ENCODE data around the gene SLC35F4. TPM values are rescaled to one million over a fixed set of nuclear protein-coding genes. Genes with fewer than 3 reads are reported as not detected.

Gene SLC35F4
- total and polyA plus RNA-seq, 2 donors from 2014 or later = 0.30 TPM; not detected in 1

DNA sequence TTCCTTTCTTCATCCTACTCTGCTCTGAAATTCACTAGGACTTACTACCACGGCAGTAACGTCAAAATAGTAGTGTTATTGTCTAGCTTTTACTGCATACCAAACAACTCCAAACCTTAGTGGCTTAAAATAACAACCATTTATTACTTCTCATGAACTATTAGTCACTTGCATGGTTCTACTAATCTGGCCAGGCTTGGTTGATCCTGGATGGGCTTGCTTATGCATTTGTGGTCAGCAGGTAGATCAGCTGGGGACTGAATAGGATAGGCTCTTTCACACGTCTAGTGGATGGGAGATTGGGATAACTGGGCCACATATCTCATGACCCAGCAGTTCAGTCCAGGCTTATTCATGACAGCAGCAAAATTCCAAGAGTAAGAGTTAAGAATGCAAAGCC, 9.4 kb upstream of the SLC35F4 start:
- no peaks in the 10 kb centered on the region for H3K36me3 ChIP-seq (ENCODE audit: control insufficient read depth in 2 of 3, insufficient read depth in 3 of 3, low read length in 3 of 3)
- no peak overlapping the region for H3K9ac ChIP-seq (ENCODE audit: low read length in 3 of 3)
- FAIRE-seq (no peak), DNase-seq (no peak)
- H3K4me1 ChIP-seq (ENCODE audit: control insufficient read depth in 2 of 3, insufficient read depth in 2 of 3, low read depth in 1 of 3, low read length in 3 of 3) = no peaks in the 10 kb centered on the region
- TF ChIP-seq, protein P1, sequence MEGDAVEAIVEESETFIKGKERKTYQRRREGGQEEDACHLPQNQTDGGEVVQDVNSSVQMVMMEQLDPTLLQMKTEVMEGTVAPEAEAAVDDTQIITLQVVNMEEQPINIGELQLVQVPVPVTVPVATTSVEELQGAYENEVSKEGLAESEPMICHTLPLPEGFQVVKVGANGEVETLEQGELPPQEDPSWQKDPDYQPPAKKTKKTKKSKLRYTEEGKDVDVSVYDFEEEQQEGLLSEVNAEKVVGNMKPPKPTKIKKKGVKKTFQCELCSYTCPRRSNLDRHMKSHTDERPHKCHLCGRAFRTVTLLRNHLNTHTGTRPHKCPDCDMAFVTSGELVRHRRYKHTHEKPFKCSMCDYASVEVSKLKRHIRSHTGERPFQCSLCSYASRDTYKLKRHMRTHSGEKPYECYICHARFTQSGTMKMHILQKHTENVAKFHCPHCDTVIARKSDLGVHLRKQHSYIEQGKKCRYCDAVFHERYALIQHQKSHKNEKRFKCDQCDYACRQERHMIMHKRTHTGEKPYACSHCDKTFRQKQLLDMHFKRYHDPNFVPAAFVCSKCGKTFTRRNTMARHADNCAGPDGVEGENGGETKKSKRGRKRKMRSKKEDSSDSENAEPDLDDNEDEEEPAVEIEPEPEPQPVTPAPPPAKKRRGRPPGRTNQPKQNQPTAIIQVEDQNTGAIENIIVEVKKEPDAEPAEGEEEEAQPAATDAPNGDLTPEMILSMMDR (IDR thresholded peaks at IDR 0.05; ENCODE audit: borderline replicate concordance, extremely low read depth, insufficient read depth) = no peak
- no peak overlapping the region for H3K4me3 ChIP-seq (ENCODE audit: low read length in 3 of 3)
- peaks cover 0 to 3% (median 3%) of the 10 kb centered on the region in 3 donors for H3K9me3 ChIP-seq (ENCODE audit: control insufficient read depth in 2 of 3, insufficient read depth in 1 of 3, low read length in 3 of 3)
- H3K27ac ChIP-seq (ENCODE audit: low read depth in 2 of 2, low read length in 2 of 2) = no peak overlapping the region
- H3K27me3 ChIP-seq (ENCODE audit: control insufficient read depth, insufficient read depth, low read length) = no peaks in the 10 kb centered on the region
- intact Hi-C loops (cut with DNase I) = no loop called here

DNA sequence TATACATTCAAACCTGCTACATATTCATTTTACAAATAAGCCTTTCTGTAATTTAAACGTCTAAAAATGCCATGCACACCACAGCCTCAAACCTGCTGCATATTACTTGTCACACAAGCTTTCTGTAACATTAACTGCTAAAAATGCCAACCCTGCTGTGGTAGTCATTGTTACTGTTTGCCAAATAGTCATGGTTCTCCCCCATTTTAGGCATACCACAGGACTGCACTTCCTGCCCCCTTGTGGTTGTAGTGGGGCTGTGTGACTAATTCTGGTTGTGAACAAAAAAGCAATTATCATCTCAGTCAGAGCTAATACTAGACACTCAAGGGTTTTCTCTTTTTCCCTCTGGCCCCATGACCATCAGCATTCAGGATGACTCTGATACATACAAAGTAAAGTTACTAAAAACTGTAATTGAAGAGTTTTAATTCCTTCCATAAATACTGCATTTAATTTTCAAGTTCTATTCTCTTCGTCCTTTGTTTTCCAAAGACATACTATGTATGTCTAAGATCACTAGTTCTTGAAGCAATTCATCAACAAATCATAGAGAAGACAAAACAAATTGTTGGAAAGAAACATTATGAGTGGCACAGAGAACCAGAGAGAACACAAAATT, 5.7 kb upstream of the SLC35F4 start:
- H3K27me3 ChIP-seq (ENCODE audit: control insufficient read depth, insufficient read depth, low read length) = no peaks in the 10 kb centered on the region
- H3K36me3 ChIP-seq (ENCODE audit: control insufficient read depth in 2 of 3, insufficient read depth in 3 of 3, low read length in 3 of 3) = no peaks in the 10 kb centered on the region
- no peak overlapping the region for H3K4me3 ChIP-seq (ENCODE audit: low read length in 3 of 3)
- FAIRE-seq = no peak
- H3K9ac ChIP-seq (ENCODE audit: low read length in 3 of 3) = no peak overlapping the region
- intact Hi-C loops (cut with DNase I) = no loop called here
- no peak overlapping the region for H3K27ac ChIP-seq (ENCODE audit: low read depth in 2 of 2, low read length in 2 of 2)
- DNase-seq = peak in 3 of 5 donors; percentile 41 to 73 (median 54)
- H3K9me3 ChIP-seq (ENCODE audit: control insufficient read depth in 2 of 3, insufficient read depth in 1 of 3, low read length in 3 of 3) = no peaks in the 10 kb centered on the region
- TF ChIP-seq, protein P1 (IDR thresholded peaks at IDR 0.05; ENCODE audit: borderline replicate concordance, extremely low read depth, insufficient read depth) = peak; percentile 45
- no peaks in the 10 kb centered on the region for H3K4me1 ChIP-seq (ENCODE audit: control insufficient read depth in 2 of 3, insufficient read depth in 2 of 3, low read depth in 1 of 3, low read length in 3 of 3)

DNA sequence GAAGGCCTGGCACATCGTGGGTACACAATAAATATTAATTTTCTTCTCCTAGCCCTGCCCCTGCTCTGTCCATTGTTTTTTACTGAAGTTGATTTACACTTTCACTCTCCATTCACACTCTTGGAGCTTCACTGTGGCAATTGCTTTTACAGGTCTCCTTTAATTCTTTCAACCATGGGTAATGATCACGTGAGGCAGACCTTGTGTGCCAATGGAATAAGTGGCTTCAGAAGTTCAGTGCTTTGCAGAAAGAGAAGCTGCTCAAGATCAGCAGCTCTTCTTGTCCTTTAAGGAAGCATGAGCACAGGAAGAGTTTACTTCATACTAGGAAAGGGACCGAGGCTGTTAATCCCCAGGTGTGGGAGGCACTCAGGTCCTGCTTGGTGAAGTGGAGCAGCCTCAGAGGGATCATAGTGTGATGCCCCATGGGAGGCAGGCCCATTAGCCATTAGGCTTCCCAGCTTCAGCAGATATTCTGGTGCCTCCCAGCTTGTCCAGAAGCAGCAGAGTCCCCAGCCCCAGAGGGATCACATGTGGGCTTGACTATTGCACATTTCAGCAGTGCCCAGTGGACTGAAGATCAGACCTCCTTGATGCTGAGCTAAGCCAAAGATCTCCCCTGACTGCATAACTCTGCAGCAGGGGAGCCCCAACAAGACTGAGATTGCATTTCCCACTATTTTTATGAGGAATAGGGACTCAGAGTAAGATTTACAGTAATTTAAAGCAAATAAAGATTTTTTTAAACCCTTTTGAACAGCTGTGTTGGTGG, 5.0 kb upstream of the SLC35F4 start:
- FAIRE-seq = no peak
- H3K4me3 ChIP-seq (ENCODE audit: low read length in 3 of 3) = no peak overlapping the region
- peak in 2 of 5 donors; percentile 14 to 35 for DNase-seq
- H3K9me3 ChIP-seq (ENCODE audit: control insufficient read depth in 2 of 3, insufficient read depth in 1 of 3, low read length in 3 of 3) = no peaks in the 10 kb centered on the region
- H3K36me3 ChIP-seq (ENCODE audit: control insufficient read depth in 2 of 3, insufficient read depth in 3 of 3, low read length in 3 of 3) = no peaks in the 10 kb centered on the region
- TF ChIP-seq, protein P1 (IDR thresholded peaks at IDR 0.05; ENCODE audit: borderline replicate concordance, extremely low read depth, insufficient read depth) = no peak
- no peaks in the 10 kb centered on the region for H3K4me1 ChIP-seq (ENCODE audit: control insufficient read depth in 2 of 3, insufficient read depth in 2 of 3, low read depth in 1 of 3, low read length in 3 of 3)
- H3K27me3 ChIP-seq (ENCODE audit: control insufficient read depth, insufficient read depth, low read length) = no peaks in the 10 kb centered on the region
- no peak overlapping the region for H3K27ac ChIP-seq (ENCODE audit: low read depth in 2 of 2, low read length in 2 of 2)
- H3K9ac ChIP-seq (ENCODE audit: low read length in 3 of 3) = no peak overlapping the region
- intact Hi-C loops (cut with DNase I) = no loop called here

All from kidney (tissue), 14 donors.